ENCODE data around the gene TEX2.

The TEX2 gene

GRCh38 chr17:64128787-64129514, 134.1 kb downstream of the TEX2 start:
- H3K27me3 ChIP-seq (ENCODE audit: insufficient read depth, poor library complexity, severe bottlenecking): no peaks in the 10 kb centered on the region
- TF ChIP-seq SPI1 (IDR thresholded peaks at IDR 0.05; ENCODE audit: borderline replicate concordance, low read depth) (no peak), CTCF (IDR thresholded peaks at IDR 0.05; ENCODE audit: insufficient read depth, low read length) (no peak), REST (IDR thresholded peaks at IDR 0.05; ENCODE audit: insufficient replicate concordance, low read depth) (no peak), GABPA (IDR thresholded peaks at IDR 0.05; ENCODE audit: low read depth) (no peak), POLR2AphosphoS5 (IDR thresholded peaks at IDR 0.05; ENCODE audit: low read depth) (no peak)
- peak overlapping the region; percentile 67 for H3K4me3 ChIP-seq (replicated peaks; ENCODE audit: insufficient read depth, low read length)
- peak in 1 of 2 experiments; percentile 34 for DNase-seq (ENCODE audit: low read depth in 1 of 2, low spot score in 1 of 2)
- H3K27ac ChIP-seq (replicated peaks): peak overlapping the region; percentile 49

GRCh38 chr17:64126918-64127317, 136.1 kb downstream of the TEX2 start:
- Histone ChIP-seq H3K27me3 (ENCODE audit: insufficient read depth, poor library complexity, severe bottlenecking) (no peaks in the 10 kb centered on the region), H3K4me3 (replicated peaks; ENCODE audit: insufficient read depth, low read length) (no peak overlapping the region), H3K27ac (replicated peaks) (no peak overlapping the region)
- TF ChIP-seq POLR2AphosphoS5 (IDR thresholded peaks at IDR 0.05; ENCODE audit: low read depth) (no peak), CTCF (IDR thresholded peaks at IDR 0.05; ENCODE audit: insufficient read depth, low read length) (no peak), REST (IDR thresholded peaks at IDR 0.05; ENCODE audit: insufficient replicate concordance, low read depth) (no peak), SPI1 (IDR thresholded peaks at IDR 0.05; ENCODE audit: borderline replicate concordance, low read depth) (no peak), GABPA (IDR thresholded peaks at IDR 0.05; ENCODE audit: low read depth) (no peak)
- no peak for DNase-seq (ENCODE audit: low read depth in 1 of 2, low spot score in 1 of 2)

- no peak overlapping the region for H3K27ac ChIP-seq (replicated peaks)
- no peak overlapping the region for H3K4me3 ChIP-seq (replicated peaks; ENCODE audit: insufficient read depth, low read length)
- DNase-seq (ENCODE audit: low read depth in 1 of 2, low spot score in 1 of 2): no peak
- TF ChIP-seq GABPA (IDR thresholded peaks at IDR 0.05; ENCODE audit: low read depth): no peak
- no peak for TF ChIP-seq REST (IDR thresholded peaks at IDR 0.05; ENCODE audit: insufficient replicate concordance, low read depth)
- no peak for TF ChIP-seq SPI1 (IDR thresholded peaks at IDR 0.05; ENCODE audit: borderline replicate concordance, low read depth)
- TF ChIP-seq POLR2AphosphoS5 (IDR thresholded peaks at IDR 0.05; ENCODE audit: low read depth): no peak
- TF ChIP-seq CTCF (IDR thresholded peaks at IDR 0.05; ENCODE audit: insufficient read depth, low read length): no peak
- H3K27me3 ChIP-seq (ENCODE audit: insufficient read depth, poor library complexity, severe bottlenecking): no peaks in the 10 kb centered on the region
Observed at GRCh38 chr17:64125937-64126336, 137.1 kb downstream of the TEX2 start.

Data from HL-60 (cell line).